HG03571 (cell line): ENCODE results near the gene CPNE4.
"Not testable (repeated sequence)": the region's sequence is repeated elsewhere in the genome, so short reads cannot be mapped to it uniquely, and the experiment has no call there.

Experiments
- ATAC-seq: cut with Tn5 transposase; IDR thresholded peaks from one replicate; pipeline ENCODE4 v1.9.1; 2021; ENCODE audit not compliant: unreplicated experiment

CPNE4 gene

GRCh38 chr3:131963442-131963841 lies 71.4 kb downstream of the CPNE4 start:
- ATAC-seq, result not testable (repeated sequence)

GRCh38 chr3:131962982-131963381 lies 71.8 kb downstream of the CPNE4 start:
- no peak for ATAC-seq

- ATAC-seq, result no peak
These were observed 74.5 kb downstream of the CPNE4 start for GRCh38 chr3:131960324-131960723.

- ATAC-seq, result no peak
These were observed 76.8 kb downstream of the CPNE4 start for GRCh38 chr3:131957980-131958379.

- no peak for ATAC-seq
These were observed 77.3 kb downstream of the CPNE4 start for GRCh38 chr3:131957511-131957910.

GRCh38 chr3:131948806-131949205 lies 86.0 kb downstream of the CPNE4 start:
- no peak for ATAC-seq

GRCh38 chr3:131944676-131945075 lies 90.1 kb downstream of the CPNE4 start:
- no peak for ATAC-seq

- no peak for ATAC-seq
These were observed 101.1 kb downstream of the CPNE4 start for GRCh38 chr3:131933665-131934064.

GRCh38 chr3:131928593-131928992 lies 106.2 kb downstream of the CPNE4 start:
- no peak for ATAC-seq

GRCh38 chr3:131925571-131925970 lies 109.2 kb downstream of the CPNE4 start:
- no peak for ATAC-seq

GRCh38 chr3:131922356-131922755 lies 112.5 kb downstream of the CPNE4 start:
- ATAC-seq, result no peak

- no peak for ATAC-seq
These were observed 117.8 kb downstream of the CPNE4 start for GRCh38 chr3:131917006-131917405.

GRCh38 chr3:131914090-131914691 lies 120.6 kb downstream of the CPNE4 start:
- ATAC-seq, result no peak

- no peak for ATAC-seq
These were observed 122.6 kb downstream of the CPNE4 start for GRCh38 chr3:131912255-131912654.

GRCh38 chr3:131907796-131908195 lies 127.0 kb downstream of the CPNE4 start:
- no peak for ATAC-seq

GRCh38 chr3:131903988-131904415 lies 130.8 kb downstream of the CPNE4 start:
- no peak for ATAC-seq

GRCh38 chr3:131901686-131902085 lies 133.1 kb downstream of the CPNE4 start:
- no peak for ATAC-seq

- ATAC-seq, result no peak
These were observed 133.9 kb downstream of the CPNE4 start for GRCh38 chr3:131900891-131901290.

GRCh38 chr3:131899021-131899420 lies 135.8 kb downstream of the CPNE4 start:
- no peak for ATAC-seq

- ATAC-seq, result no peak
These were observed 136.5 kb downstream of the CPNE4 start for GRCh38 chr3:131898346-131898745.

GRCh38 chr3:131896285-131896684 lies 138.5 kb downstream of the CPNE4 start:
- no peak for ATAC-seq

GRCh38 chr3:131895766-131896165 lies 139.0 kb downstream of the CPNE4 start:
- no peak for ATAC-seq

GRCh38 chr3:131892331-131892730 lies 142.5 kb downstream of the CPNE4 start:
- no peak for ATAC-seq
